ENCODE measurements around the gene XYLT2. TPM values are rescaled to one million over a fixed set of nuclear protein-coding genes. Genes with fewer than 3 reads are reported as not detected.

Gene XYLT2
- total and polyA plus RNA-seq, 2 of the 13 experiments (the other 11 are each of a cell fraction or from before 2014, with no cell fraction given): 17.0 to 22.1 TPM

GRCh38 chr17:50304781-50305404 lies 41.0 kb upstream of the XYLT2 start (continued):
- TF ChIP-seq KIAA2018 (CRISPR knock-in tag; IDR thresholded peaks at IDR 0.05; ENCODE audit: borderline replicate concordance) (no peak), TOPORS (CRISPR knock-in tag; IDR thresholded peaks at IDR 0.05) (no peak)
- TF ChIP-seq, protein P1, sequence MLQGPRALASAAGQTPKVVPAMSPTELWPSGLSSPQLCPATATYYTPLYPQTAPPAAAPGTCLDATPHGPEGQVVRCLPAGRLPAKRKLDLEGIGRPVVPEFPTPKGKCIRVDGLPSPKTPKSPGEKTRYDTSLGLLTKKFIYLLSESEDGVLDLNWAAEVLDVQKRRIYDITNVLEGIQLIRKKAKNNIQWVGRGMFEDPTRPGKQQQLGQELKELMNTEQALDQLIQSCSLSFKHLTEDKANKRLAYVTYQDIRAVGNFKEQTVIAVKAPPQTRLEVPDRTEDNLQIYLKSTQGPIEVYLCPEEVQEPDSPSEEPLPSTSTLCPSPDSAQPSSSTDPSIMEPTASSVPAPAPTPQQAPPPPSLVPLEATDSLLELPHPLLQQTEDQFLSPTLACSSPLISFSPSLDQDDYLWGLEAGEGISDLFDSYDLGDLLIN (CRISPR knock-in tag; IDR thresholded peaks at IDR 0.05; ENCODE audit: borderline replicate concordance): no peak
- TF ChIP-seq, protein P2, sequence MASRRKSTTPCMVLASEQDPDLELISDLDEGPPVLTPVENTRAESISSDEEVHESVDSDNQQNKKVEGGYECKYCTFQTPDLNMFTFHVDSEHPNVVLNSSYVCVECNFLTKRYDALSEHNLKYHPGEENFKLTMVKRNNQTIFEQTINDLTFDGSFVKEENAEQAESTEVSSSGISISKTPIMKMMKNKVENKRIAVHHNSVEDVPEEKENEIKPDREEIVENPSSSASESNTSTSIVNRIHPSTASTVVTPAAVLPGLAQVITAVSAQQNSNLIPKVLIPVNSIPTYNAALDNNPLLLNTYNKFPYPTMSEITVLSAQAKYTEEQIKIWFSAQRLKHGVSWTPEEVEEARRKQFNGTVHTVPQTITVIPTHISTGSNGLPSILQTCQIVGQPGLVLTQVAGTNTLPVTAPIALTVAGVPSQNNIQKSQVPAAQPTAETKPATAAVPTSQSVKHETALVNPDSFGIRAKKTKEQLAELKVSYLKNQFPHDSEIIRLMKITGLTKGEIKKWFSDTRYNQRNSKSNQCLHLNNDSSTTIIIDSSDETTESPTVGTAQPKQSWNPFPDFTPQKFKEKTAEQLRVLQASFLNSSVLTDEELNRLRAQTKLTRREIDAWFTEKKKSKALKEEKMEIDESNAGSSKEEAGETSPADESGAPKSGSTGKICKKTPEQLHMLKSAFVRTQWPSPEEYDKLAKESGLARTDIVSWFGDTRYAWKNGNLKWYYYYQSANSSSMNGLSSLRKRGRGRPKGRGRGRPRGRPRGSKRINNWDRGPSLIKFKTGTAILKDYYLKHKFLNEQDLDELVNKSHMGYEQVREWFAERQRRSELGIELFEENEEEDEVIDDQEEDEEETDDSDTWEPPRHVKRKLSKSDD (CRISPR knock-in tag; IDR thresholded peaks at IDR 0.05; ENCODE audit: low read depth): no peak
- TF ChIP-seq, protein P3, sequence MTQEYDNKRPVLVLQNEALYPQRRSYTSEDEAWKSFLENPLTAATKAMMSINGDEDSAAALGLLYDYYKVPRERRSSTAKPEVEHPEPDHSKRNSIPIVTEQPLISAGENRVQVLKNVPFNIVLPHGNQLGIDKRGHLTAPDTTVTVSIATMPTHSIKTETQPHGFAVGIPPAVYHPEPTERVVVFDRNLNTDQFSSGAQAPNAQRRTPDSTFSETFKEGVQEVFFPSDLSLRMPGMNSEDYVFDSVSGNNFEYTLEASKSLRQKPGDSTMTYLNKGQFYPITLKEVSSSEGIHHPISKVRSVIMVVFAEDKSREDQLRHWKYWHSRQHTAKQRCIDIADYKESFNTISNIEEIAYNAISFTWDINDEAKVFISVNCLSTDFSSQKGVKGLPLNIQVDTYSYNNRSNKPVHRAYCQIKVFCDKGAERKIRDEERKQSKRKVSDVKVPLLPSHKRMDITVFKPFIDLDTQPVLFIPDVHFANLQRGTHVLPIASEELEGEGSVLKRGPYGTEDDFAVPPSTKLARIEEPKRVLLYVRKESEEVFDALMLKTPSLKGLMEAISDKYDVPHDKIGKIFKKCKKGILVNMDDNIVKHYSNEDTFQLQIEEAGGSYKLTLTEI (CRISPR knock-in tag; conservative IDR thresholded peaks at IDR 0.05): no peak

Data from HepG2 (cell line).